HepG2 (cell line): ENCODE results near the gene FGFR2. TPM values are rescaled to one million over a fixed set of nuclear protein-coding genes. Genes with fewer than 3 reads are reported as not detected.
A peak's percentile ranks its signal among the peaks of the same experiment; 100 is the strongest.

ENCODE experiments used
- ATAC-seq: fragments of 200-7000 bp; cut with Tn5 transposase; 3 replicates; pipeline ENCODE4 v1.9.1; 2020; ENCODE audit warnings: mild to moderate bottlenecking, moderate library complexity
- BruUV-seq: library from RNA; stranded (reverse); fragments of 400-500 nt; replicated peaks from 2 replicates; lab custom pipeline; 2021; lab: Mats Ljungman, UMichigan
- CTCF ChIA-PET: fragments of 300-600 bp; formaldehyde crosslinking; extraction: SDS; loops from one replicate; lab custom pipeline; 2021; ENCODE audit warnings: low total read pairs, inconsistent platforms, low intra/inter-chr PET ratio; lab: Yijun Ruan, JAX
- POLR2A ChIA-PET: fragments of 350-600 bp; sonication (Branson Sonifier 250); formaldehyde crosslinking; loops from one replicate; lab custom pipeline; 2020; ENCODE audit warnings: antibody characterized with exemption, inconsistent platforms; lab: Yijun Ruan, JAX
- DNase-seq: peaks from one replicate; pipeline ENCODE4 v3.0.0-alpha.2; 2015; ENCODE audit warnings: low spot score
- FAIRE-seq: peaks from 3 replicates; lab custom pipeline; 2011; peaks lifted over from hg19 to GRCh38; lab: Jason Lieb, UNC
- H2AFZ ChIP-seq: one replicate; pipeline ENCODE4 v1.6.1; 2011; ENCODE audit warnings: low read length, inconsistent platforms
- H3K27ac ChIP-seq: fragments of 300-600 bp; 3 replicates; pipeline ENCODE4 v1.8.0; 2011; ENCODE audit warnings: mixed run types, mild to moderate bottlenecking, mixed read lengths, low read length, inconsistent platforms; ENCODE audit not compliant: insufficient read depth; ENCODE audit errors: extremely low read length
- H3K27me3 ChIP-seq, 2 experiments: fragments of 200-600 bp in 1 of 2; 2 replicates in 1 of 2; 3 replicates in 1 of 2; pipeline versions ENCODE4 v1.6.0 to v1.8.0; 2011; ENCODE audit warnings: low read length in 2 of 2, mild to moderate bottlenecking in 2 of 2, moderate library complexity in 2 of 2, inconsistent platforms in 1 of 2; ENCODE audit not compliant: insufficient read depth in 2 of 2, control insufficient read depth in 1 of 2
- H3K36me3 ChIP-seq, 2 experiments: fragments of 200-600 bp in 1 of 2; replicated peaks in 1 of 2; 2 replicates in 1 of 2; 3 replicates in 1 of 2; pipeline versions ENCODE4 v1.5.1 to v1.8.0; 2011; ENCODE audit warnings: low read length in 2 of 2, inconsistent platforms in 1 of 2; ENCODE audit not compliant: insufficient read depth in 2 of 2, control insufficient read depth in 1 of 2
- H3K4me1 ChIP-seq: 2 replicates; pipeline ENCODE4 v1.5.1; 2012; ENCODE audit warnings: low read length, inconsistent platforms; ENCODE audit not compliant: insufficient read depth
- H3K4me2 ChIP-seq: 2 replicates; pipeline ENCODE4 v1.6.0; 2011; ENCODE audit warnings: low read depth, low read length, inconsistent platforms
- H3K4me3 ChIP-seq, 3 experiments: fragments of 200-600 bp in 1 of 3; sonication (generic), shearing (Covaris generic) in 1 of 3; replicated peaks in 1 of 3; 2 replicates each; pipeline ENCODE4 v1.5.1; 2011 to 2016; ENCODE audit warnings: low read length in 3 of 3, inconsistent platforms in 2 of 3, low read depth in 2 of 3, mild to moderate bottlenecking in 2 of 3, control low read depth in 1 of 3, mixed read lengths in 1 of 3; ENCODE audit not compliant: insufficient read depth in 1 of 3
- H3K79me2 ChIP-seq: one replicate; pipeline ENCODE4 v1.6.1; 2011; ENCODE audit warnings: low read length, inconsistent platforms; ENCODE audit not compliant: insufficient read depth
- H3K9ac ChIP-seq: 2 replicates; pipeline ENCODE4 v1.6.0; 2011; ENCODE audit warnings: mild to moderate bottlenecking, low read depth, low read length, inconsistent platforms; ENCODE audit not compliant: insufficient read depth
- H3K9me3 ChIP-seq: 2 replicates; pipeline ENCODE4 v1.5.1; 2012; ENCODE audit warnings: mild to moderate bottlenecking, low read length
- H4K20me1 ChIP-seq: 2 replicates; pipeline ENCODE4 v1.6.0; 2011; ENCODE audit warnings: inconsistent platforms, mild to moderate bottlenecking, low read length, moderate library complexity; ENCODE audit not compliant: insufficient read depth
- DNMT3B ChIP-seq: conservative IDR thresholded peaks from 2 replicates; pipeline ENCODE4 v1.6.1; 2016; ENCODE audit warnings: missing biosample characterization, control low read depth
- SMYD3 ChIP-seq: sonication (generic); formaldehyde crosslinking; IDR thresholded peaks from 2 replicates; pipeline ENCODE4 v1.8.1; 2023; ENCODE audit warnings: mild to moderate bottlenecking, missing genetic modification reagents
- STAT5B ChIP-seq: sonication (generic); formaldehyde crosslinking; IDR thresholded peaks from 2 replicates; pipeline ENCODE4 v1.4.0; 2020; ENCODE audit warnings: missing genetic modification reagents
- TFAP4 ChIP-seq: sonication (generic); IDR thresholded peaks from 2 replicates; pipeline ENCODE4 v1.6.1; 2016; ENCODE audit warnings: low read depth, borderline replicate concordance
- ZNF687 ChIP-seq: sonication (generic); formaldehyde crosslinking; IDR thresholded peaks from 2 replicates; pipeline ENCODE4 v1.5.1; 2020; ENCODE audit warnings: mild to moderate bottlenecking, missing genetic modification reagents, moderate library complexity
- WGBS: methylation state at CpG from one replicate; pipeline ENCODE4 v1.1.6; 2017; ENCODE audit warnings: low lambda C conversion rate; 5-methylcytosine and 5-hydroxymethylcytosine counted together
- in situ Hi-C: cut with HindIII; loops from 2 replicates; pipeline ENCODE4 v1.10.0; 2017; ENCODE audit warnings: low pct_unique_long_range_greater_than_20kb; ENCODE audit not compliant: extremely low pct_ligation_motif_present
- intact Hi-C: fragments of 100-400 bp; cut with micrococcal nuclease; formaldehyde crosslinking; loops from one replicate; pipeline ENCODE4 v1.10.0; 2022; ENCODE audit not compliant: unreplicated experiment
- polyA plus RNA-seq, 8 experiments: library from polyadenylated mRNA; depleted of rRNA in 3 of 8; stranded (reverse) in 7 of 8; unstranded in 1 of 8; fragments of >200 nt; fragmentation: Illumina TruSeq in 4 of 8; extraction: Trizol in 4 of 8; gene quantifications; 2 replicates each; pipeline versions ENCODE4 v1.2.1 to v1.2.3, GENCODE V29; 2011 to 2016; ENCODE audit warnings: low read depth in 4 of 8, missing spikeins in 1 of 8, mixed read lengths in 1 of 8; ENCODE audit not compliant: insufficient read depth in 1 of 8
- total RNA-seq, 5 experiments: library from RNA; depleted of rRNA; stranded (reverse); fragments of >200 nt; fragmentation: Illumina TruSeq; extraction: Trizol; gene quantifications; 2 replicates each; pipeline ENCODE4 v1.2.3, GENCODE V29; 2016; ENCODE audit warnings: low read depth in 1 of 5
- TF ChIP-seq, protein P1 (sequence below): IDR thresholded peaks from 2 replicates; pipeline ENCODE4 v1.6.1; 2018; ENCODE audit warnings: missing genetic modification reagents, mild to moderate bottlenecking, missing compliant biosample characterization

The FGFR2 gene
- total and polyA plus RNA-seq, 2 of the 13 experiments (the other 11 are each of a cell fraction or from before 2014, with no cell fraction given) = 1.6 to 2.6 TPM

- DNase-seq (no peak), ATAC-seq (peak; percentile 73), FAIRE-seq (no peak)
- in situ Hi-C loops (no loop called here), intact Hi-C loops (no loop called here)
- H3K27me3 ChIP-seq = peaks cover 0 to 7% of the 10 kb centered on the region in 2 experiments; a peak in 1 of 5 replicates
- no peaks in the 10 kb centered on the region for H3K79me2 ChIP-seq
- no peaks in the 10 kb centered on the region for H3K36me3 ChIP-seq
- no peak overlapping the region for H3K27ac ChIP-seq
- H3K4me1 ChIP-seq = peaks cover 6% of the 10 kb centered on the region
- no peak overlapping the region for H3K9ac ChIP-seq
- TF ChIP-seq SMYD3 (CRISPR knock-in tag) = no peak
- no peak for TF ChIP-seq STAT5B
- TF ChIP-seq DNMT3B (CRISPR knock-in tag) = no peak
- TF ChIP-seq TFAP4 = peak; percentile 32; the same call in 1 of the 2 replicates
- TF ChIP-seq ZNF687 = 0 out of 2 replicates have a peak, but pooled peaks have one; percentile 12
- TF ChIP-seq, protein P1, sequence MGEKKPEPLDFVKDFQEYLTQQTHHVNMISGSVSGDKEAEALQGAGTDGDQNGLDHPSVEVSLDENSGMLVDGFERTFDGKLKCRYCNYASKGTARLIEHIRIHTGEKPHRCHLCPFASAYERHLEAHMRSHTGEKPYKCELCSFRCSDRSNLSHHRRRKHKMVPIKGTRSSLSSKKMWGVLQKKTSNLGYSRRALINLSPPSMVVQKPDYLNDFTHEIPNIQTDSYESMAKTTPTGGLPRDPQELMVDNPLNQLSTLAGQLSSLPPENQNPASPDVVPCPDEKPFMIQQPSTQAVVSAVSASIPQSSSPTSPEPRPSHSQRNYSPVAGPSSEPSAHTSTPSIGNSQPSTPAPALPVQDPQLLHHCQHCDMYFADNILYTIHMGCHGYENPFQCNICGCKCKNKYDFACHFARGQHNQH (CRISPR knock-in tag) = no peak
- H2AFZ ChIP-seq = no peak overlapping the region
- H4K20me1 ChIP-seq = no peaks in the 10 kb centered on the region
- H3K4me3 ChIP-seq = no peak overlapping the region
- WGBS = 0% methylated on average over 1 of the region's 5 CpGs
- ChIA-PET CTCF (no interaction called here), POLR2A (no interaction called here)
- H3K9me3 ChIP-seq = peaks cover 10% of the 10 kb centered on the region
- H3K4me2 ChIP-seq = no peak overlapping the region
- no TSS peak for BruUV-seq
Observed at GRCh38 chr10:121633056-121633455, 34.8 kb upstream of the FGFR2 start.
